Stimulated activated CD8-positive, alpha-beta memory T cell treated with anti-CD3 and anti-CD28 coated beads, Interleukin-12 subunit alpha, Interleukin-12 subunit beta, amount 100 ng/mL, for 24 hours (primary cell): Measurements from ENCODE around the gene RPL13.
"Not testable (repeated sequence)": the region's sequence is repeated elsewhere in the genome, so short reads cannot be mapped to it uniquely, and the experiment has no call there.

Experiments used
- DNase-seq: peaks from one replicate; pipeline ENCODE4 v3.0.0-alpha.2; 2020; ENCODE audit errors: extremely low read depth

RPL13 gene

DNA sequence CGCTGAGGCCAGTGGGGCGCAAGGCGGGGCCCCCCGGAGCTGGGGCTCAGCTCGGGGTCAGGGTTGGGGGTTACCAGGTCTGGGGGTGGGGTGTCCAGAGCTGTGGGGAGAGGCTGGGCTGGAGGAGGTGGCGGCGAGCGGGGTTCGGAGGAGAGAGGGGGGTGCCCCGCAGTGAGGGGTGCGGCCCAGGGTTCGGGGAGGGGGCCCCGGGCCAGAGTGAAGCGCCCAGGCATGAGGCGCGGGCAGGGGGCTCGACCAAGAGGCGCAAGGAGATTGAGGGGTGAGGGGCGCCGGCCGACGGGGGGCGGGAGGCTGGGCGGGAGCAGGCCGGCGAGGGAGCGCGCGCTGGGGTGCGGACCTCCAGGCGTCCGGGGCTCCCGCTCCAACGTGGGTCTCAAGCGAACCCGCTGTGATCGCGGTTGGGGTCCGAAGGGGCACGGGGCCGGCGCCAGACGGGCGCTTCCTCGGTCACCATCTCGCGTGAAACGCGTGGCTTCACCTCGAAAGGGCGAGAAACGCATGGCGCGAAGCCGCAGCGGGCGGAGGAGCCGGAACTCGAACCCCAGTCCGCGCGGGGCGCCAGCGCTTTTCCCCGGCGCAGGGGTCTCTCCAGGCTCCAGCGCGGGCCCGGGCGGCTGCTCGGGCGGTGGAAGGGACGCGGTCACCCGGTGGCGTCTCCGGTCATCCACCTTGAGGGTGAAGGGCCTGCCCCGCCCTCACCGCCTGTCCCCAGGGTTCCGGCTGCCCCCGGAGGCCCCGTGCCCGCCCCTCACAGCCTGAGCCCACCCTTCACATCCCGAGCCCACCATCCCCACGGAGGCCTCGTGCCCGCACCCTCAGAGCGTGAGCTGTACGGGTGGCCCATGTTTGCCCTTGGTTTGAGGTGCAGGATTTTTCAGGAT lies 15.9 kb downstream of the RPL13 start:
- no peak for DNase-seq

DNA sequence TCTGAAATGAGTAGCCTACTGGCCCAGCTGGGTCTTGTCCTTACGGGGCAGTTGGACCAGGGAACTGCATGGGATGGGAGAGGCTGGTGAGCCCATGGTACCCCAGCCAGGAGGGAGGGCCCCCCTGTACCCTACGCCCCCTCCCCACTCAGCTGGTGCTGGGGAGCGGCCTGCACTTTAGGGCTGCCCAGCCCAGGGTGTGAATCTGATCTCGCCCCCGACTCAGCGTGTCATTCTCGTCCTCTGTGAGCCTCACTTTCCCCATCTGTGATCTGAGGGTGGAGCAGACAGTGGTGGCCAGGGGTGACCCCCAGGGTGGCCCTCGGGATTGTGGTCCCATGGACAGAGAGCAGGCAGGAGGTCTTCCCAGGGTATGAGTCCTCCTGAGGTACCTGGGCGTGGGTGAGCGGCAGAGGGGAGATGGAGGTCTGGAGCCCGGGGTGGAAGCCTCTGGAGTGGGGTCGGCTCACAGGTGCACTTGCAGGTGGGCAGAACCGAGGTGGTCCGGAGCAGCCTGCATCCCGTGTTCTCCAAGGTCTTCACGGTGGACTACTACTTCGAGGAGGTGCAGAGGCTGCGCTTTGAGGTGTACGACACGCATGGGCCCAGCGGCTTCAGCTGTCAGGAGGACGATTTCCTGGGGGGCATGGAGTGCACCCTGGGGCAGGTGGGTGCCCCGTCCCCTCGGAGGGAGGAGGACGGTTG lies 16.7 kb downstream of the RPL13 start:
- DNase-seq, result no peak

- DNase-seq, result no peak
Observed at GRCh38 chr16:89579351-89579750, 18.9 kb downstream of the RPL13 start.

DNA sequence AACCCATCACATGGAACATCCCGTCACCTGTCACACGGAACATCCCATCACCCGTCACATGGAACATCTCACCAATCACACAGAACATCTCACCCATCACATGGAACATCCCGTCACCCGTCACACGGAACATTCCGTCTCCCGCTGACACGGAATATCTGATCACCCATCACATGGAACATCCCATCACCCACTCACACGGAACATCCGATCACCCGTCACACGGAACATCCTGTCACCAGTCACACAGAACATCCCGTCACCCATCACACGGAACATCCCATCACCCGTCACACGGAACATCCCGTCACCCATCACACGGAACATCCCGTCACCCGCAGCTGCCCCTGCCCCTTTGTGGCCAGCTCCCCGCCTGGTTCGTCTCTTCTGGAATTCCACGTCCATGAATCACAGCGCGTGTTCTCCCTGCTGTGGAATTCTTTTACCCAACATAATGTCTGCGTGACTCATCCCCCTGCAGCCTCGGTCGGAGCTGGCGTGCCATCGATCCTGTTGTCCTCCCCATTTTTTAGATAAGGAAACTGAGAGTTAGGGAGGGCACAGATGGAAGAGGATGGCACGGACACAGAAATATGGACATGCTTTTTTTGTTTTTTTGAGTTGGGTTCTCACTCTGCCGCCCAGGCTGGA lies 20.7 kb downstream of the RPL13 start:
- DNase-seq, result no peak

GRCh38 chr16:89581861-89582563 lies 21.5 kb downstream of the RPL13 start:
- DNase-seq, result no peak

DNA sequence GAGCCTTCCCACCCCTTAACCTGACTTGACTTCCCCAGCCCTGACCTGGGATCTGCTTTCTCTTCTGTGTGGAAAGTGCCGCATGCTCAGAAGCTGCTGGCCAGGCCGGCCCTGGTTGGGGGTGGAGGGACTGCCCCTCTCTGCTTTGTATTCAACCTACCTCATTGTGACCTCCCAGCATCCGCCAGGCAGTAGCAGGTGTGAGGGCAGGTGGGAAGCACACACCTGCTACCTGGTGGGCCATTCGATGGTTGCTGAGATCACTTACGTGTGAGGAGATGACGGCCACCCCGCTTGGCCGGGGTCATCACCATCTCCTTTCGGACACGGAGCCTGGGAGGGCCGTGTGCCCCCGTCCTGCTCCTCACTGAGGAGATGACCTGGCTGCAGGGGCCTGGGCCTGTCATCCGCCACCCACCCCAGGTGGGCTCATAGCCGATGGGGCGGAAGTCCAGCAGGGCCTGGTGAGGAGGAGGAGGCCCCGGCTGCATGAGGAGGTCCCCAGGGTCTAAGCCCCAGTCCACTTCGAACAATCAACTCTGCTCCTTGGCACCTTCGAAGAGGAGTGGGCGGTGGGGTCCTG lies 22.2 kb downstream of the RPL13 start:
- no peak for DNase-seq

GRCh38 chr16:89583197-89583894 lies 22.9 kb downstream of the RPL13 start:
- DNase-seq, result no peak

DNA sequence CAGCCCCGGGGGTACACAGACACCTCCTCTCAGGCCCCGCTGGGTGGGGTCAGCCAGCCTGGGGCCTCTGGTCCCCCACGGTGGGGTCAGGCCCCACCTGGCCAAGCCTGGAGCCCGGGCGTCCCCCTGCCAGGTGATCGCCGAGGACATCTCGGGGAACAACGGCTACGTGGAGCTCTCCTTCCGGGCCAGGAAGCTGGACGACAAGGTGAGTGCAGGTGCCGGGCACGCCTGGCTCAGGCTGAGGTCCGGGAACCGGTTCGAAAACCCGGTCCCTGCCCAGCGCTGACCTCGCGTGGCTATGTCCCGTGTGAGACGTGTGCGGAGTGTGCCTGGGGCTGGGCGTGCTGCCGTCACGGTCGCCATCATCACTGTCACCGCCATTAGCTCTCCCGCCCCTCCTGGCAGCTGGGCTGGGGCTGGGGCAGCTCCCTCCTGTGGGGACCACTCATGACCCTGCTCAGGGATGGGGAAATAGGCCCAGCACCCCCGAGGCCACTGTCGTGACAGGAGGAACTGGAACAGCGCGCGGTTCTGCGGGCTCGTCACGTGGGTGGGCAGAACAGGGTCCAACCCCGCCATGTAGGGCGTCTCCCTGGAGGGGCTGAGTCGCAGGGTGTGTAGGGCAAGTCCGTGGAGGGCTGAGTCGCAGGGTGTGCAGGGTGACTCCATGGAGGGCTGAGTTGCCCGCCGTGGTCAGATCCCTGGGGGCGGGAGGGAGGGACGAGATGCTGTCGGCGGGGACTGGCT lies 23.6 kb downstream of the RPL13 start:
- no peak for DNase-seq

GRCh38 chr16:89584768-89585549 lies 24.5 kb downstream of the RPL13 start:
- no peak for DNase-seq

GRCh38 chr16:89586218-89586617 lies 25.7 kb downstream of the RPL13 start:
- no peak for DNase-seq

- no peak for DNase-seq
Observed at GRCh38 chr16:89586853-89587252, 26.4 kb downstream of the RPL13 start.

GRCh38 chr16:89587676-89588075 lies 27.2 kb downstream of the RPL13 start:
- not testable (repeated sequence) for DNase-seq

DNA sequence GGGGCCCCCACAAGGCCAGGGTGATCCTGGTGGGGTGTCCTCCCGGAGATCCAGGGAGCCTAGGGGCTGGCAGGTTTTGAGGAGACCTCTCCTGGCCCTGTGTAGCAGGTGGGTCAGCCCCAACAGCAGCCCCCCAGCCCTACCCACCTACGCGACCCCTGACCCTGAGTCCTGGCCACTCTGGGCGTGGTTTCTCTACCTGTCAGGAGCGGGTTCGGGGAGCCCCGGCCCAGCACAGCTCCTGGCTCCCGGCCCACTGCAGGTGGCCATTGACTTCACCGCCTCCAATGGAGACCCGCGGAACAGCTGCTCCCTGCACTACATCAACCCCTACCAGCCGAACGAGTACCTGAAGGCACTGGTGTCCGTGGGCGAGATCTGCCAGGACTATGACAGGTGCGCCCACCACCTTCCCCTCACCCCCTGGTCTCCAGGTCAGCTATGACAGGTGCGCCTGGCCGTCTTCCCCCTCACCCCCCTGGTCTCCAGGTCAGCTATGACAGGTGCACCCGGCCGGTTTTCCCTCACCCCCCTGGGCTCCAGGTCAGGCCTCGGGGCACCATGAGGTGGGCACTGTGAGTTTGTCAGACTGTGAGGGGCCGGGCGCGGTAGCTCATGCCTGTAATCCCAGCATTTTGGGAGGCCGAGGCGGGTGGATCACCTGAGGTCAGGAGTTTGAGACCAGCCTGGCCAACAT lies 28.1 kb downstream of the RPL13 start:
- DNase-seq, result no peak

DNA sequence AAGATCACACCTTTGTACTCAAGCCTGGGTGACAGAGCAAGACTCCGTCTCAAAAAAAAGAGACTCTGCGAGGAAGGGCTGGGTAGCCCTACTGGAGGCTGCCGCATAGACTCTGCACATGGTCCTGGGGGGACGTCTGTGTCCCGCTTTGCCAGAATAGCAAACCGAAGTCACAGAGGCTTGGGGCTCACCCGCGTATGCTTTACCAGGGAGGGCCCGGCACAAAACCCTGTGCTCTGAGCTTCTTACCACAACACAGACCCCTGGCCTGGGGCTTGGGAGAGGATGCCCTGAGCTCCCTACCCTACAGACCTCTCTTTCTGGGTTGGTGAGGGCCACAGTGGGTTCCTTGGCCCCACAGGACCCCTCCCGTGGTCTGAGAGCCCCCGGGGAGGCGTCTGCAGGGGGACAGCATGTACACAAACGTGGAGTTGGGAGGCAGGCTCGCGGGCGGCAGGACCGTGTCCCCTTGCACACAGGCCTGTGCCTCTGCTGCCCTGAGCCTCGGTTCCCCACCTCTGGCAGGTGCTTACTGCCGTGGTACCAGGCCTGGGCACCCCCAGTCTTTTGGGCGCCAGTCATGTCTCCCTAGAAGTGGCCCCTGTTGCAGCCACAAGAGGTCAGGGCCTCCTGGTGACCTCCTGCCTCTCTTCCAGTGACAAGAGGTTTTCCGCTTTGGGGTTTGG lies 28.9 kb downstream of the RPL13 start:
- no peak for DNase-seq

DNA sequence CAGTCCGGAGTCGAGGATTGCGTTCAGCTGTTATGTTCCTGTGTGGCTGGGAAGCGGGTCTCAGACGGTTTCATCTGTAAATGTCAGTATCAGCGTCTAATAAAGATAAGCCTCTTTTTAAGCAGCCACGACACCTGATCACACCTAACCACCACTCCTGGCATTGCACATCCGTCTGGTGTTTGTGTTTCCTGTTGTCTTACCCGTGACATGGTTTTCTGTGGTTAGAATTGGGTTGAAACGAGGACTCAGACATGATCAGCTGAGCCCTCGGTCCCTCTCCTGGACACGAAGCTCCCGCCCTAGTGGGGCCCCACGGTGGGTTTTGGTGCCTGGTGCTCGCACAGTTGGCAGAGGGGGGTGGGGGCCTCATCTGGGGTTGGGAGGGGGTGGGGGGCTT lies 33.4 kb downstream of the RPL13 start:
- DNase-seq, result no peak

DNA sequence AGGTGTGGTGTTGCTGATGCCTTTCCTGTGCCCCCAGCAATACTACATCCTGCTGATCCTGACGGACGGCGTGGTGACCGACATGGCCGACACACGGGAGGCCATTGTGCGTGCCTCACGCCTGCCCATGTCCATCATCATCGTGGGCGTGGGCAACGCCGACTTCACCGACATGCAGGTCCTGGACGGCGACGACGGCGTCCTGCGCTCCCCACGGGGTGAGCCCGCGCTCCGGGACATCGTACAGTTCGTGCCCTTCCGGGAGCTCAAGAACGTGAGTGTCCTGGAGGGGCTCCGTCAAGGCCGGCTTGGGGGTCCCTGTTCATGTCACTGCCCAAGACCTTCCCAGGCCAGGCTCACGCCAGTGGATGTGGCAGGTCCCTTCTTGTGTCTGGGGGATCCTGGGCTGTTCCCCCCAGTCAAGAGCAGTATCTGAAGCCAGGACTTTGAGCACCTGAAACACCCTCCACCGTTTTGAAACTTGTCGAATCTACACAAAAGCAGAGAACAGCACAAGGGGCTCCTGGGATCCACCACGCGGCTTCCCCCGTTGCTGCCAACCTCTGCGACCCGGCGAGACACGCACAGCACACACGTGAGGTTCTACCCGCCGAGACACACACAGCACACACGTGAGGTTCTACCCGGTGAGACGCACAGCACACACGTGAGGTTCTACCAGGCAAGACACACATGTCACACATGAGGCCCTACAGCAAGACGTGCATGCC lies 35.0 kb downstream of the RPL13 start:
- no peak for DNase-seq

- DNase-seq, result no peak
Observed at GRCh38 chr16:89596061-89596689, 35.7 kb downstream of the RPL13 start.
